HT-29 (cell line): ENCODE measurements around the gene TRIM67. TPM values are rescaled to one million over a fixed set of nuclear protein-coding genes. Genes with fewer than 3 reads are reported as not detected.

ENCODE experiments used
- total RNA-seq: library from RNA; depleted of rRNA; stranded (reverse); fragments of >200 nt; shearing (Covaris generic); gene quantifications from 2 replicates; pipeline ENCODE4 v1.2.3, GENCODE V29; 2014; rRNA removed

The TRIM67 gene
- total RNA-seq, 1 experiment from 2014 or later = 0.03 TPM

Other genes with a start within 250 kb of the TRIM67 start
- 15.0 and 23.7 TPM in 2 replicates for gene TTC13, start 183.2 kb upstream of the TRIM67 start, total RNA-seq
- 5.9 and 6.3 TPM in 2 replicates for gene ARV1, start 183.0 kb upstream of the TRIM67 start, total RNA-seq
- gene FAM89A, start 121.8 kb upstream of the TRIM67 start, total RNA-seq = 16.7 and 19.8 TPM in 2 replicates
- 28.6 and 32.3 TPM in 2 replicates for gene GNPAT, start 79.2 kb downstream of the TRIM67 start, total RNA-seq
- gene EXOC8, start 175.8 kb downstream of the TRIM67 start, total RNA-seq = 11.0 and 11.6 TPM in 2 replicates
- 19.6 and 28.7 TPM in 2 replicates for gene SPRTN, start 176.2 kb downstream of the TRIM67 start, total RNA-seq